Astrocyte (in vitro differentiated cells and primary cell): ENCODE measurements around the gene EXOSC1. TPM values are rescaled to one million over a fixed set of nuclear protein-coding genes. Genes with fewer than 3 reads are reported as not detected.

Source experiments
- DNase-seq: peaks from one replicate; pipeline ENCODE4 v3.0.0-alpha.2; 2010; ENCODE audit warnings: low read depth
- FAIRE-seq: peaks from 2 replicates; lab custom pipeline; 2011; peaks lifted over from hg19 to GRCh38; lab: Jason Lieb, UNC
- H2AFZ ChIP-seq: 2 replicates; pipeline ENCODE4 v1.6.0; 2012; ENCODE audit warnings: low read depth, low read length, inconsistent platforms
- H3K27ac ChIP-seq: 2 replicates; pipeline ENCODE4 v1.5.1; 2011; ENCODE audit warnings: low read depth, low read length, inconsistent platforms
- H3K27me3 ChIP-seq: 2 replicates; pipeline ENCODE4 v1.6.0; 2011; ENCODE audit warnings: low read length, inconsistent platforms; ENCODE audit not compliant: insufficient read depth
- H3K36me3 ChIP-seq: 2 replicates; pipeline ENCODE4 v1.5.1; 2011; ENCODE audit warnings: low read length, inconsistent platforms; ENCODE audit not compliant: insufficient read depth
- H3K4me1 ChIP-seq: 2 replicates; pipeline ENCODE4 v1.5.1; 2011; ENCODE audit warnings: low read length, inconsistent platforms; ENCODE audit not compliant: insufficient read depth
- H3K4me2 ChIP-seq: 2 replicates; pipeline ENCODE4 v1.6.0; 2012; ENCODE audit warnings: low read length, inconsistent platforms
- H3K4me3 ChIP-seq: 2 replicates; pipeline ENCODE4 v1.5.1; 2011; ENCODE audit warnings: low read depth, mild to moderate bottlenecking, low read length, inconsistent platforms; ENCODE audit not compliant: insufficient read depth
- H3K79me2 ChIP-seq: 2 replicates; pipeline ENCODE4 v1.6.0; 2012; ENCODE audit warnings: mild to moderate bottlenecking, low read length, inconsistent platforms; ENCODE audit not compliant: insufficient read depth
- H3K9ac ChIP-seq: 2 replicates; pipeline ENCODE4 v1.6.0; 2012; ENCODE audit warnings: mild to moderate bottlenecking, low read length, inconsistent platforms
- H3K9me3 ChIP-seq: 2 replicates; pipeline ENCODE4 v1.5.1; 2012; ENCODE audit warnings: low read depth, mild to moderate bottlenecking, low read length, inconsistent platforms; ENCODE audit not compliant: insufficient read depth
- H4K20me1 ChIP-seq: 2 replicates; pipeline ENCODE4 v1.6.0; 2012; ENCODE audit warnings: low read length, inconsistent platforms; ENCODE audit not compliant: insufficient read depth
- H3K27ac Mint-ChIP-seq: one replicate; pipeline ENCODE4 v1.8.0; 2021; ENCODE audit warnings: mild to moderate bottlenecking, mixed read lengths; ENCODE audit not compliant: unreplicated experiment
- H3K27me3 Mint-ChIP-seq: one replicate; pipeline ENCODE4 v1.8.0; 2021; ENCODE audit warnings: low read depth, mixed read lengths; ENCODE audit not compliant: unreplicated experiment
- H3K36me3 Mint-ChIP-seq: one replicate; pipeline ENCODE4 v1.8.0; 2021; ENCODE audit warnings: low read depth, mixed read lengths; ENCODE audit not compliant: unreplicated experiment
- H3K4me1 Mint-ChIP-seq: one replicate; pipeline ENCODE4 v1.8.0; 2021; ENCODE audit warnings: low read depth, mixed read lengths; ENCODE audit not compliant: unreplicated experiment
- H3K4me3 Mint-ChIP-seq: one replicate; pipeline ENCODE4 v1.8.0; 2021; ENCODE audit warnings: mild to moderate bottlenecking, moderate library complexity, mixed read lengths; ENCODE audit not compliant: unreplicated experiment
- H3K9me3 Mint-ChIP-seq: one replicate; pipeline ENCODE4 v1.8.0; 2021; ENCODE audit warnings: mild to moderate bottlenecking, mixed read lengths; ENCODE audit not compliant: unreplicated experiment
- CTCF ChIP-seq: IDR thresholded peaks from 2 replicates; pipeline ENCODE4 v1.5.1; 2011; ENCODE audit warnings: low read depth, mild to moderate bottlenecking, inconsistent platforms, low read length, moderate library complexity; ENCODE audit not compliant: insufficient read depth
- EZH2 ChIP-seq: IDR thresholded peaks from 2 replicates; pipeline ENCODE4 v1.6.1; 2012; ENCODE audit warnings: mild to moderate bottlenecking, low read length, inconsistent platforms; ENCODE audit not compliant: insufficient read depth
- total RNA-seq: library from RNA; stranded (reverse); gene quantifications from 2 replicates; pipeline ENCODE4 v1.2.1, GENCODE V29; 2021

Gene EXOSC1
- total RNA-seq, 1 donor from 2014 or later = 37.9 TPM

GRCh38 chr10:97464226-97464625, 18.4 kb upstream of the EXOSC1 start:
- Histone ChIP-seq H4K20me1 (peaks cover 24% of the 10 kb centered on the region), H3K4me1 (peaks cover 5% of the 10 kb centered on the region), H3K79me2 (no peaks in the 10 kb centered on the region), H3K9ac (no peak overlapping the region), H3K36me3 (peaks cover 80% of the 10 kb centered on the region), H2AFZ (no peak overlapping the region), H3K27me3 (no peaks in the 10 kb centered on the region), H3K4me3 (no peak overlapping the region), H3K4me2 (no peak overlapping the region), H3K27ac (no peak overlapping the region), H3K9me3 (no peaks in the 10 kb centered on the region)
- Mint-ChIP-seq H3K4me3 (no peak overlapping the region), H3K27me3 (no peaks in the 10 kb centered on the region), H3K27ac (no peak overlapping the region), H3K4me1 (peaks cover 6% of the 10 kb centered on the region), H3K9me3 (no peaks in the 10 kb centered on the region), H3K36me3 (peaks cover 8% of the 10 kb centered on the region)
- TF ChIP-seq EZH2 (no peak), CTCF (no peak)
- DNase-seq = no peak
- FAIRE-seq = no peak

- Histone ChIP-seq H3K27me3 (no peaks in the 10 kb centered on the region), H3K27ac (no peak overlapping the region), H3K79me2 (no peaks in the 10 kb centered on the region), H3K9me3 (no peaks in the 10 kb centered on the region), H4K20me1 (peaks cover 31% of the 10 kb centered on the region), H3K9ac (no peak overlapping the region), H2AFZ (no peak overlapping the region), H3K4me2 (no peak overlapping the region), H3K4me3 (no peak overlapping the region), H3K36me3 (peaks cover 83% of the 10 kb centered on the region), H3K4me1 (peaks cover 5% of the 10 kb centered on the region)
- peak; percentile 30 for DNase-seq
- Mint-ChIP-seq H3K4me1 (peaks cover 6% of the 10 kb centered on the region), H3K27ac (peak overlapping the region; percentile 19), H3K9me3 (no peaks in the 10 kb centered on the region), H3K4me3 (no peak overlapping the region), H3K27me3 (no peaks in the 10 kb centered on the region), H3K36me3 (peaks cover 7% of the 10 kb centered on the region)
- peak; percentile 75 for FAIRE-seq
- TF ChIP-seq EZH2 (no peak), CTCF (peak; percentile 79)
Observed at GRCh38 chr10:97463363-97464132, 17.7 kb upstream of the EXOSC1 start.

DNA sequence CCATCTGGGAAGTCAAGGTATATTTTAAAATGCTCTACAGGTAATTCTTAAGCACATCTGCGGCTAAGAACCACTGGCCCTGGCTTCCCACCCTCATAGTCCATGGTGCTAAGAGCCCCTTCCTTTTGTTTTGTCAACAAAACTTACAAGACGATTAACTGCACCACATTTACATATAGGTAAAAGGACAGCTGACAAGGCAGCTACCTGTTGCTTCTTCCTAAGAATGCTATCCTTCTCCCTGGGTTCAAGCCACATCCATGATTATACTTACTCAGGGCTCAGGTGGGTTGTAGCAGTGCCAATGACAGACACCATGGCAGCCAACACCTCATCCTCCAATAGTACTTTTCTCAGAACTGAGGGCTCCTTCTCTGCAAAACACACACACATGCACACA, 16.5 kb upstream of the EXOSC1 start:
- no peak overlapping the region for H3K27ac ChIP-seq
- no peaks in the 10 kb centered on the region for H3K27me3 Mint-ChIP-seq
- H3K4me1 Mint-ChIP-seq = peaks cover 6% of the 10 kb centered on the region
- no peaks in the 10 kb centered on the region for H3K9me3 ChIP-seq
- no peaks in the 10 kb centered on the region for H3K9me3 Mint-ChIP-seq
- no peak for FAIRE-seq
- peaks cover 37% of the 10 kb centered on the region for H4K20me1 ChIP-seq
- no peak overlapping the region for H2AFZ ChIP-seq
- no peak overlapping the region for H3K4me3 Mint-ChIP-seq
- H3K4me2 ChIP-seq = no peak overlapping the region
- no peak overlapping the region for H3K4me3 ChIP-seq
- TF ChIP-seq CTCF = no peak
- no peak for TF ChIP-seq EZH2
- H3K4me1 ChIP-seq = peaks cover 5% of the 10 kb centered on the region
- H3K9ac ChIP-seq = no peak overlapping the region
- H3K79me2 ChIP-seq = no peaks in the 10 kb centered on the region
- no peaks in the 10 kb centered on the region for H3K27me3 ChIP-seq
- DNase-seq = no peak
- peaks cover 83% of the 10 kb centered on the region for H3K36me3 ChIP-seq
- peaks cover 9% of the 10 kb centered on the region for H3K36me3 Mint-ChIP-seq
- no peak overlapping the region for H3K27ac Mint-ChIP-seq
